Left lobe of liver (tissue), 2 donors: ENCODE results near the gene ANXA10. TPM values are rescaled to one million over a fixed set of nuclear protein-coding genes. Genes with fewer than 3 reads are reported as not detected.

Experiments used
- ATAC-seq: fragments of 200-7000 bp; cut with Tn5 transposase; one replicate; pipeline ENCODE4 v1.9.1; 2020; ENCODE audit warnings: mild to moderate bottlenecking, moderate library complexity
- DNase-seq: peaks from one replicate; pipeline ENCODE4 v3.0.0-alpha.2; 2020; ENCODE audit warnings: low spot score
- total RNA-seq: library from RNA; stranded (reverse); gene quantifications from one replicate; pipeline ENCODE4 v1.2.1, GENCODE V29; 2021
- donor health status: DM: no; HTN: no; CAD: no; lungs with moderate emphysema.
- donor health status: DM: no; HTN: yes; CAD: no.

ANXA10 gene, protein sequence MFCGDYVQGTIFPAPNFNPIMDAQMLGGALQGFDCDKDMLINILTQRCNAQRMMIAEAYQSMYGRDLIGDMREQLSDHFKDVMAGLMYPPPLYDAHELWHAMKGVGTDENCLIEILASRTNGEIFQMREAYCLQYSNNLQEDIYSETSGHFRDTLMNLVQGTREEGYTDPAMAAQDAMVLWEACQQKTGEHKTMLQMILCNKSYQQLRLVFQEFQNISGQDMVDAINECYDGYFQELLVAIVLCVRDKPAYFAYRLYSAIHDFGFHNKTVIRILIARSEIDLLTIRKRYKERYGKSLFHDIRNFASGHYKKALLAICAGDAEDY
- total RNA-seq: 32.0 TPM

- DNase-seq (no peak), ATAC-seq (no peak)
These were observed at the start of gene ANXA10 for GRCh38 chr4:168092176-168092712. Gene ANXA10 (plus strand): TSS chr4:168092537. CDS start chr4:168092701, 164 bp downstream.

- ATAC-seq: no peak
- no peak for DNase-seq
These were observed 47.0 kb upstream of the ANXA10 start for GRCh38 chr4:168045354-168045753.

DNA sequence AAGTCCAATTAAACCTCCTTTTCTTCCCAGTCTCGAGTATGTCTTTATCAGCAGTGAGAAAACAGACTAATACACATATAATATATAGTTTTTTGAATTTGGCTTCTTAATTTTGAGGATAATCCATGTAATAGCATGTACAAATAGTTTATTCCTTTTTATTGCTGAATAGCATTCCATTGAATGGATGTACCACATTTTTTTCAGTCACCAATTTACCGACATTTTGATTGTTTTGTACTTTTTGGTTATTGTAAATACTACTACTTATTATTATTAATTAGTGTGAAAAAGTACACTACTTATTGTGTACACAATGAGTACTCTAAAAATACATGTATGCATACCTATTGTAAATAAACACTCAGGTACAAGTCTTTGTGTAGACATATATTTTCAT lies 42.3 kb upstream of the ANXA10 start:
- ATAC-seq (no peak), DNase-seq (no peak)

GRCh38 chr4:168051526-168051925 lies 40.8 kb upstream of the ANXA10 start:
- ATAC-seq (no peak), DNase-seq (no peak)

- no peak for DNase-seq
- no peak for ATAC-seq
These were observed 34.9 kb upstream of the ANXA10 start for GRCh38 chr4:168057412-168057811.

DNA sequence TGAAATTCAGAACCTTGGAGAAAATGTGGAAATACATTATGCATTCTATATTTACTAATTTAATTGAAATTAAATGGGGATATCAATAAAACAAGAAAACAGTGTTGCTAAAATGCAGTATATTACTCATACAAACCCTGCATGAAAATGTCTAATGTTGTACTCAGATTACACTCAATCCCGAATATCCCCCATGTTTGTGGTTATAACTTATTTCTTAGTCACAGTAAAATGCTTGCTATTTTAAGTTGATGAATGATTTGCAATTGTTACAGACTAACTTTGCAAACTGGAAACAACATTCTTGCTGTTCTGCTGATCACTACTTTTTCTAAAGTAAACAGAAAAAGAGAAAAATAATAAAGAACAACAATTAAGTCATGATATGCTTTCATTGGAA lies 33.1 kb upstream of the ANXA10 start:
- ATAC-seq: no peak

DNA sequence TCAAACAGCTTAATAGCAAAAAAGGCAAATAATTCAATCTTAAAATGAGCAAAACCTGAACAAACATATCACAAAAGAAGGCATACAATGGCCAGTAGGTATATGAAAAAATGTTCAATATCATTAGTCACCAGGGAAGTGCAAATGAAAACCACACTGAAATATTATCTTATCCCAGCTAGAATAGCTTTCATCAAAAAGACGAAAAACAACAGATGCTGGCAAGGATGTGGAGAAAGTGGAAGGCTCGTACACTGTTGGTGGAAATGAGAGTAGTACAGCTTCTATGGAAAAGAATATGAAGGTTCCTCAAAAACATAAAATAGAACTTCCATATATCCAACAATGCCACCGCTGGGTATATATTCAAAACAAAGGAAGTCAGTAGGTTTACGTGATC lies 29.3 kb upstream of the ANXA10 start:
- ATAC-seq (no peak), DNase-seq (no peak)

More for the DNA sequence above, 33.1 kb upstream of the ANXA10 start:
- no peak for DNase-seq

- DNase-seq: no peak
- ATAC-seq: no peak
These were observed 21.4 kb upstream of the ANXA10 start for GRCh38 chr4:168070903-168071302.

DNA sequence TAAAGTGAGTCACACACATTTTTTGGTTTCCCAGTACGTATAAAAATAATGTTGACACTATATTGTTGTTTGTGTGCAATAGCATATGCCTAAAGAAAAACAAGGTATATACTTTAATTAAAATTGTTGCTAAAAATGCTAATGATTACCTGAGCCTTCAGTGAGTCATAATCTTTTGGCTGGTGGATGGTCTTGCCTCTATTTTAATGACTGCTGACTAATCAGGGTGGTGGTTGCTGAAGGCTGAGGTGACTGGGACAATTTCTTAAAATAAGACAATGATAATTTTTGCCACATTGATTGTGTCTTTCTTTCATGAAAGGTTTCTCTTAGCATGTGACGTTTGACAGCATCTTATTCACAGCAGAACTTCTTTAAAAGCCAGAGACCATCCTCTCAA lies 21.0 kb upstream of the ANXA10 start:
- no peak for ATAC-seq

DNA sequence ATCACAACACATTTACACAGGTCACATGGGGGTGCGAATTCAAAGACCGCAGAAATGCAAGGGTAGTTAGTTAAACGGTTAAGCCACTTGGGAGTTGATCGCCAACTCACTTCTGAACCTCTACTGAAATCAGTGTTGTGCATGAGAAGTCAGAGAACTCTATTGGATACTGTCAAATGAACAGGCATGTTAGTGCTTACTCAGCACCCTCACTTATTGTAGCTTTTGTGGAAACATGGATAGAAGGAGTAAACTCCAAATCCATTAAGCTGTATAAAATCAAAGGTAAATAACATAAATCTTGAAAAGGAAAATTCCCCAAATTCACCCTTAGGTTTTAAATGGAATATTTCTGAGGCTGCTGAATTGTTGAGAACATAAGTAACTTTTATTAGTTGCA lies 17.5 kb upstream of the ANXA10 start:
- ATAC-seq (no peak), DNase-seq (no peak)

More for the DNA sequence above, 21.0 kb upstream of the ANXA10 start:
- no peak for DNase-seq

DNA sequence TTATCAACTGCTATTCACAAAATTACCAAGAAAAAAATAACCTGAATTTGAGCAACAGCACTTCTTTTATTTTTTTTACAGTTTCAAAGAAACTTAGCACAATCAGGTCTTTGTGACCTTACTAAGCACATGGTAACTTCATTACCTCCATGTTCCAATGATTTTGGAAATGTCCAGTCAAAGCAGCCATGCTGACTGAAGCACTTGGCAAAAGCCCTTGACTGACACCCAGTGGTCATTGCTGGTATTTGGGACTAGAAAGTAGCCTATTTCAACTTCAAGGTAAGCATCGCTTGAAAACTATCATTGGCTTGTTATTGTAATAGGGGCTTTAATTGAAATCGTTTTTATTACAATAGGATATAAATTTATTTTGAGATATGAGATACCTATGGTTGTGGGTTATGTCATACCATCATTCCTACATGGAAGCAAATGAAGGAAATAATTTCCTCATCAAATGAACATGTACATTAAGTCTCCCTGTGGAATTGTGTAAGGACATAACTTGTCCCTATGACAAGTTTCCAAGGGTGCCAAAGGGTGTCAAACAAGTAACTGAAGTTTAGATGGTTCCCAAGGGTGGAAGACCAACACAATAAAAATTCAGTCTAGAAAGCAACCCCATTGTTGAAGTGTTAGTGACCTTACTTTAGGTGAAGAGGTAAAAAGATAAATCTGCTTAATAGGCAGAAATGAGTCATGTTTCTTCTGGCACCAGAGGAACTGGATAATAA lies 15.2 kb upstream of the ANXA10 start:
- DNase-seq (peak; percentile 53), ATAC-seq (peak; percentile 96)

DNA sequence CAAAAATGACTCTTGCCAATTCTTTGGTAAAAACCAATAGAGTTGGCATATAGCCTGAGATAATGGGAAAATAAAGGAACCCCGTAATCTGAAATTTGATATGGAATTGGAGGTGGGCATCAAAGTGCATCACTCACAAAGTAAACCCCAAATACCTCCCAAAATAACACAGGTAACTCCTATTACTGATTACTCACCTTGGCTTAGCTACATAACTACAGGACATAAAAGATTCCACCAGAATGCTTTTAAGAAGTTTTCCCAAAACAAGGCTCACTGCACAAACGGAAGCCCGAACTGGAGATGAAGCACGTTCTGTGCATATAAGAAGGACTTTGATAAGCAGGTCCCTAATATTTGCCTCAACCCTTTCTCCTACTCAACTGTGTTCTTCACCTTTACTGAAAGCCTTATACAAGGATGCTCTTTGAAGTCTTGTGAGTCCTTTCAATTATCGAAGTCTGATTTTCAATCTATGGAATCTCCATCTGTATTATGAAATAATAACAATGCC lies 14.6 kb upstream of the ANXA10 start:
- DNase-seq (no peak), ATAC-seq (no peak)

- no peak for ATAC-seq
These were observed 10.0 kb upstream of the ANXA10 start for GRCh38 chr4:168082379-168082778.

DNA sequence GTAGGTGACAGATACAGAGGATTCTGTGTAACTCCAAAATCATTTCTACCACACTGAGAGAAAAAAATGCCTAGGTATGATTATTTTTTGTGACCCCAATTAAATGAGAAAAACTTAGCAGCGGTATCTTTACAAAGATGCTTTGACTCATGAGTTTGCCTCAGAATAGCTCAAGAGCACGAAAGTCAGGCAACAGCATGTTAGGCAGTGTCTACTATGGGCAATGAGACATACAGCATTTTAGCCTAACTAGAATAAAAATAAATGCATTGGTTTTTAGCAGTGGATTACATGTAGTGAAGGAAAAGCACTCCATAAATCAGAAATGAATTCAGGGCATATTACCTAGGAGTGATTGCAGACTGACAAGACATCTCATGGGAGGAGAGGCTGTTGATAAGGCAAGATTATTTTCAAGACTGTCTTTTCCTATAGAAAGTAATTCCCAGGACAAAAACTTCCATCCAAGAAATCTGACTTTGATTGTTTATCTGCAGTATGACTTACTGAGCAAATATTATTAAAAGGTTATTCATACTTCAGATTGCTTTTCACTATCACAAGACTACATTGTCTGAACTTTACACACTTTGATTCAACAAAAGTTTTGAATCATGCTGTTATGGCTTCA lies 3.6 kb downstream of the ANXA10 start:
- DNase-seq (no peak), ATAC-seq (no peak)

More at GRCh38 chr4:168082379-168082778, 10.0 kb upstream of the ANXA10 start:
- no peak for DNase-seq

DNA sequence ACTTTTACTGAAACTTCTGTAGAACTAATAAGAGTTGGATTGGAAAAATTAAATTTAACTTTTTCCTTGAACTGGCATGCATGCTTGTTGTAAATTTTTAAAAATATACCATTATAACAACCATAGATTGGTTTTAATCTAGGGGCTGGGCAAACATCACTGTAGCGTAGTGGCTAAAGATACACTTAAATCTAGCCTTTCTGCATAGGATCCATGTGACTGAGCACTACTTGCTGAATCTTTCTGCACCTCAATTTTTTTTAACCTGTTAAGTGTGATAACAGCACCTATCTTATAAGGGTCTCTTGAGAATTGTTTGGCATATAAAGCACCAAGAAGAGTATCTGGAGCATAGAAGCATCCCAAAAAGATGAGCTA lies 4.1 kb downstream of the ANXA10 start:
- DNase-seq (no peak), ATAC-seq (no peak)

- ATAC-seq: no peak
- no peak for DNase-seq
These were observed 4.8 kb downstream of the ANXA10 start for GRCh38 chr4:168097161-168097560.

- DNase-seq: no peak
- no peak for ATAC-seq
These were observed 5.9 kb downstream of the ANXA10 start for GRCh38 chr4:168098248-168098717.

GRCh38 chr4:168099195-168099594 lies 6.9 kb downstream of the ANXA10 start:
- DNase-seq (no peak), ATAC-seq (no peak)

DNA sequence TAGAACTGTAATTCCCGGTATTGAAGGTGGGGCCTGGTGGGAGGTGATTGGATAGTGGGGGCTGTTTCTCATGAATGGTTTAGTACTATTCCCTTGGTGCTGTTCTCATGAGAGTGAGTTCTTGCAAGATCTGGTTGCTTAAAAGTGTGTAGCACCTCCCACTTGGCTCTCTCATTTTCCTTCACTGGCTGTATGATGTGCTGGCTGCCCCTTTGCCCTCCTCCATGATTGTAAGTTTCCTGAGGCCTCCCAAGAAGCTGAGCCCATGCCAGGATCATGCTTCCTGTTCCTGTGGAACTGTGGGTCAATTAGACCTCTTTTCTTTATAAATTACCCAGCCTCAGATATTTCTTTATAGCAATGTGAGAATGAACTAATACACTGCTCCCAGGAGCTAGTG lies 8.7 kb downstream of the ANXA10 start:
- DNase-seq (no peak), ATAC-seq (no peak)

- no peak for DNase-seq
- no peak for ATAC-seq
These were observed 10.1 kb downstream of the ANXA10 start for GRCh38 chr4:168102403-168102802.

GRCh38 chr4:168109527-168109926 lies 17.2 kb downstream of the ANXA10 start:
- DNase-seq (no peak), ATAC-seq (no peak)
